Measurements from ENCODE around the gene SMARCAD1.

GRCh38 chr4:94305466-94306225, 98.0 kb downstream of the SMARCAD1 start:
- no peak for TF ChIP-seq CTCF (conservative IDR thresholded peaks at IDR 0.05)
- no peak for TF ChIP-seq ZFX (IDR thresholded peaks at IDR 0.05)

Measured in C4-2B (cell line).